Mesenchymal stem cell (in vitro differentiated cells and primary cell): ENCODE results near the gene GOLGA6L24.
"Not testable (repeated sequence)": the region's sequence is repeated elsewhere in the genome, so short reads cannot be mapped to it uniquely, and the experiment has no call there.

Source experiments
- DNase-seq: peaks from one replicate; pipeline ENCODE4 v3.0.0-alpha.2; 2013
- H2AFZ ChIP-seq: one replicate; pipeline ENCODE4 v1.6.1; 2013; ENCODE audit warnings: low read depth, mild to moderate bottlenecking, control low read depth, inconsistent platforms, low read length, moderate library complexity
- H2AK5ac ChIP-seq: 2 replicates; pipeline ENCODE4 v1.6.1; 2013; ENCODE audit warnings: low read length, moderate library complexity, mild to moderate bottlenecking, inconsistent platforms; ENCODE audit not compliant: severe bottlenecking
- H2BK120ac ChIP-seq: one replicate; pipeline ENCODE4 v1.6.1; 2013; ENCODE audit warnings: low read depth, mild to moderate bottlenecking, inconsistent platforms, low read length, moderate library complexity
- H2BK12ac ChIP-seq, 2 experiments: one replicate each; pipeline ENCODE4 v1.6.1; 2013; ENCODE audit warnings: inconsistent platforms in 2 of 2, low read length in 2 of 2, mild to moderate bottlenecking in 2 of 2, moderate library complexity in 2 of 2, control low read depth in 1 of 2
- H2BK15ac ChIP-seq: one replicate; pipeline ENCODE4 v1.6.1; 2013; ENCODE audit warnings: mild to moderate bottlenecking, low read depth, inconsistent platforms; ENCODE audit not compliant: poor library complexity, severe bottlenecking
- H2BK5ac ChIP-seq: 2 replicates; pipeline ENCODE4 v1.6.1; 2013; ENCODE audit warnings: low read depth, mild to moderate bottlenecking, low read length, control low read depth, inconsistent platforms; ENCODE audit not compliant: poor library complexity, severe bottlenecking
- H3K14ac ChIP-seq, 2 experiments: one replicate each; pipeline ENCODE4 v1.6.1; 2013; ENCODE audit warnings: inconsistent platforms in 2 of 2, low read length in 2 of 2, control low read depth in 1 of 2, mild to moderate bottlenecking in 1 of 2, moderate library complexity in 1 of 2
- H3K18ac ChIP-seq, 2 experiments: one replicate each; pipeline ENCODE4 v1.6.1; 2013; ENCODE audit warnings: inconsistent platforms in 2 of 2, low read length in 2 of 2, control low read depth in 1 of 2, low read depth in 1 of 2, mild to moderate bottlenecking in 1 of 2
- H3K23ac ChIP-seq, 2 experiments: one replicate each; pipeline ENCODE4 v1.6.1; 2013; ENCODE audit warnings: inconsistent platforms in 2 of 2, low read length in 2 of 2, mild to moderate bottlenecking in 2 of 2, moderate library complexity in 2 of 2, control low read depth in 1 of 2
- H3K27ac ChIP-seq: 2 replicates; pipeline ENCODE4 v1.5.1; 2013; ENCODE audit warnings: mild to moderate bottlenecking, moderate library complexity, low read length, control low read depth, inconsistent platforms; ENCODE audit not compliant: poor library complexity, severe bottlenecking
- H3K27me3 ChIP-seq, 2 experiments: 2 replicates each; pipeline versions ENCODE4 v1.6.1 to v1.7.0; 2013; ENCODE audit warnings: low read length in 2 of 2, mild to moderate bottlenecking in 2 of 2, moderate library complexity in 2 of 2, control low read depth in 1 of 2, inconsistent platforms in 1 of 2; ENCODE audit not compliant: control insufficient read depth in 1 of 2, insufficient read depth in 1 of 2
- H3K36me3 ChIP-seq, 2 experiments: 2 replicates each; pipeline versions ENCODE4 v1.6.1 to v1.7.0; 2013; ENCODE audit warnings: low read length in 2 of 2, control low read depth in 1 of 2, inconsistent platforms in 1 of 2, low read depth in 1 of 2, mild to moderate bottlenecking in 1 of 2; ENCODE audit not compliant: insufficient read depth in 2 of 2, control insufficient read depth in 1 of 2
- H3K4ac ChIP-seq, 2 experiments: one replicate each; pipeline ENCODE4 v1.6.1; 2013; ENCODE audit warnings: inconsistent platforms in 2 of 2, low read length in 2 of 2, mild to moderate bottlenecking in 2 of 2, moderate library complexity in 2 of 2, control low read depth in 1 of 2, low read depth in 1 of 2
- H3K4me1 ChIP-seq: 2 replicates; pipeline ENCODE4 v1.6.1; 2013; ENCODE audit warnings: low read depth, low read length, control low read depth; ENCODE audit not compliant: control insufficient read depth, insufficient read depth
- H3K4me2 ChIP-seq: 2 replicates; pipeline ENCODE4 v1.6.1; 2013; ENCODE audit warnings: low read length, mild to moderate bottlenecking, inconsistent platforms; ENCODE audit not compliant: poor library complexity, severe bottlenecking
- H3K4me3 ChIP-seq, 2 experiments: 2 replicates each; pipeline versions ENCODE4 v1.5.1 to v1.7.0; 2013; ENCODE audit warnings: low read length in 2 of 2, mild to moderate bottlenecking in 2 of 2, control low read depth in 1 of 2, low read depth in 1 of 2; ENCODE audit not compliant: insufficient read depth in 1 of 2
- H3K79me1 ChIP-seq: replicated peaks from 2 replicates; pipeline ENCODE4 v1.6.1; 2013; ENCODE audit warnings: mild to moderate bottlenecking, control low read depth, low read length, inconsistent platforms; ENCODE audit not compliant: poor library complexity, severe bottlenecking
- H3K9ac ChIP-seq: 2 replicates; pipeline ENCODE4 v1.7.0; 2013; ENCODE audit warnings: mild to moderate bottlenecking, low read length, moderate library complexity
- H3K9me3 ChIP-seq: 2 replicates; pipeline ENCODE4 v1.7.0; 2013; ENCODE audit warnings: mild to moderate bottlenecking, low read length; ENCODE audit not compliant: control insufficient read depth
- H4K8ac ChIP-seq: one replicate; pipeline ENCODE4 v1.6.1; 2013; ENCODE audit warnings: inconsistent platforms, mild to moderate bottlenecking, low read length, moderate library complexity
- H4K91ac ChIP-seq: one replicate; pipeline ENCODE4 v1.6.1; 2013; ENCODE audit warnings: mild to moderate bottlenecking, low read length, inconsistent platforms
- WGBS: methylation state at CpG from one replicate; pipeline ENCODE4 v1.1.7; 2013; ENCODE audit warnings: mixed read lengths; 5-methylcytosine and 5-hydroxymethylcytosine counted together

GOLGA6L24 gene

DNA sequence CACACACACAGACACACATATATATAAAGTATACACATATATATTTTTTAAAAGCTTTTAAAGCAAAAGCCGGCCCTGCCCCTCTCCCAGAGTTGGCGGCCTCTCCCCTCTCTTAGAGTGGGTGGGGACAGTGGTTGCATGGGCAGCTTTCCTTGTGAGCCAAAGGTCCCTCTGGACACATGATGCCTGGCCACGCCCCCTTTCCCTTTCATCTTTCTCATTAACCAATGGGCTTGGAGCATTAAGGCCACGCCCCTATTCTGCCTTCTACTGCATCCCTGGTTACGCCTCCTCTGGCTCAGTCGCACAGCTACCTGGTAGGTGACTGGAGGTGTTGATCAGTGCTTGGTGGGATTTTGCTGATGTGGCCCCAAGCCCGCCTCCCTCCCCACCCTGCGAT lies 20.5 kb upstream of the GOLGA6L24 start, which contains the start of gene GOLGA8F:
Gene GOLGA8F, plus strand, starts transcription at position 301 of the 400 bp plus-strand sequence. Its CDS starts 98 bp downstream, at position 399.
- not testable (repeated sequence) for H2BK120ac ChIP-seq, H2AK5ac ChIP-seq, H4K8ac ChIP-seq, H2BK15ac ChIP-seq, H3K79me1 ChIP-seq, H3K4ac ChIP-seq, DNase-seq, H3K27me3 ChIP-seq, H3K4me2 ChIP-seq, H2BK12ac ChIP-seq, H2AFZ ChIP-seq, H3K4me1 ChIP-seq, H3K18ac ChIP-seq, H4K91ac ChIP-seq, H3K4me3 ChIP-seq, H3K23ac ChIP-seq, H3K27ac ChIP-seq, H3K14ac ChIP-seq, H2BK5ac ChIP-seq, H3K9me3 ChIP-seq, H3K9ac ChIP-seq, H3K36me3 ChIP-seq
- no CpG with 5 or more reads among the region's 8 CpGs for WGBS

DNA sequence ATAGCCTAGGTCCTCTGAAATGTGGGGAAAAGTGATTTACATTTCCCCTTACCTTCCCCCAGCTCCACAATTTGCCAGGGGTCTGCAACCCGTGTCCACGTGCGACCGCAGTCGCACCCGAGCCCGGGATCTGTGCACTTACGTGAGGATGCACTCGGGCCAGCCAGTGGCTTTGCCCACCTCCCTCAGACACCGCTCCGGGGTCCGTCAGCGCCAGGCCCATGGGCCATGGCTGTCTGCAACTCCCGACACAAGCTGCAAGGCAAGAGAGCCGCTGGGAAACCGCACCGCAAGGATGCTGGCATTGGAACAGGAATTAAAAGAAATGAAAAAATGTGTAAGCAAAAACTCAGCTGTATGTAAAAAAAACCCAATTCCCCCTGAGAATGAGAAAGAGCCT lies 7.6 kb upstream of the GOLGA6L24 start:
- not testable (repeated sequence) for H3K4me1 ChIP-seq, H2BK12ac ChIP-seq, H3K9me3 ChIP-seq, H4K8ac ChIP-seq, H2AK5ac ChIP-seq, H2AFZ ChIP-seq, H3K18ac ChIP-seq, H3K4ac ChIP-seq, DNase-seq, H3K23ac ChIP-seq, H2BK120ac ChIP-seq, H3K14ac ChIP-seq, H3K27me3 ChIP-seq, H4K91ac ChIP-seq, H3K27ac ChIP-seq, H3K36me3 ChIP-seq, H2BK5ac ChIP-seq, H3K4me2 ChIP-seq, H3K79me1 ChIP-seq, H2BK15ac ChIP-seq, H3K4me3 ChIP-seq, H3K9ac ChIP-seq
- no CpG with 5 or more reads among the region's 17 CpGs for WGBS

DNA sequence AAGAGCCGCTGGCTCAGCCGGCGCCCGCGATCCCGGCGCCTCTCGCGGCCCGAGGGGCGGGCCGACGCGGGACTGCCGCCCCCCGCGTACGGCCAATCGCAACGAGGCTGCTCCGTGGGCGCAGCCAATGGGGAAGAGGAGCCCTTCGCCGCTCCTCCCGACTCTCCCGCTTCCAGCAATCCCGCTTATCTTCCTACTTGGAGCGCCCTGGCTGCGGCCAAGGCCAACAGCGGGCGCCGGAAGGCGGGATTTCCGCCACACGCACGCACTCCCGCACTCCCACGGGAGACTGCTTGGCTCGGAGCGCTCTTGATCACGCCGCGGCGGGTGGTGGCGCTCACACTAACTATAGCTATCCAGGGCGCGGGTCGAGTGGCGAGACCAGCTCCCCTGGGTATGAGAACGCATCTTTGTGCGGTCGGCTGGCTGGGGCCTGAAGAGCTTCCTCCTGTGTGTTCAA lies 35.7 kb downstream of the GOLGA6L24 start, which contains the start of gene HERC2:
Gene HERC2, minus strand, starts transcription at position 51 of the 460 bp plus-strand sequence. CDS start 746 bp downstream, outside the sequence.
- not testable (repeated sequence) for H2AFZ ChIP-seq, H2BK120ac ChIP-seq, H4K91ac ChIP-seq, H3K27me3 ChIP-seq, H4K8ac ChIP-seq, H3K23ac ChIP-seq, H3K79me1 ChIP-seq, H3K18ac ChIP-seq, H3K14ac ChIP-seq, H2BK15ac ChIP-seq, H3K4ac ChIP-seq, H3K4me1 ChIP-seq, H2BK12ac ChIP-seq, H2BK5ac ChIP-seq, H2AK5ac ChIP-seq, H3K4me2 ChIP-seq, H3K9me3 ChIP-seq, DNase-seq, H3K27ac ChIP-seq
- Histone ChIP-seq H3K9ac (peak within 1 kb of the TSS; percentile 73), H3K4me3 (peak within 1 kb of the TSS in 1 of 2 experiments; percentile 73), H3K36me3 (peaks cover 4 to 11% of the 10 kb centered on the region in 2 experiments)
- no CpG with 5 or more reads among the region's 52 CpGs for WGBS

DNA sequence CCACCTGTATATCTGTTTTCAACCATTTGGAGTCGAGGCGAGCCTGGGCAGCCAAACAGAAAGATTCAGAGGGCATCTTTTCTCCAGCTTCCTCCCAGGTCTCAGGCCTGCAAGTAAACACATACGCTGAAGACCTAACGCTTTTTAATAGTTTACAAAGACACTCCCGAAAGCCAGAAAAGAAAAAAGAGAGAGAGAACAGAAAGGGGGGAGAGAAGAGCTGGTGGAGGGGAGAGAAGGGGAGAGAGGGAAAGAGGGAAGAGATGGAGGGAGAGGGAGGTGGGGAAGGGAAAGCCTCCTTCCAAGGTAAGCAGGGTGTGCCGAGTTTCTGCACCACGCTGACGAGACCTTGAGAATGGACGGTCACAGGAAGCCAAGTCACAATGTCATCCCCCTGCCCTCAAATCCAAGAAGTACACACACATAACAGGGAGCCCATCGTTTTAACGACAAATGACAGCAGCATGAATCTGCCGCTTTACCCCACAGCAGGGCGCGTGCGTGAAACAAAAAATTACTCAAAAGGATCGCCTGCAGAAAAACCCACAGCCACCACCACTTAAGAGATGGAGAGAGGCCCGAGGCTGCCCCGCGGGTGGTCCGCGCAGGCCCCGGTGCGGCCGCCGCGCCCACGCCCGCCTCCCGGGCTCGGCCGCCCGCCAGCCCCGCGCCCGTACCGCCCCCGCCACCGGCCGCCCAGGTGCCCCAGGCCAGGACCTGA lies 36.4 kb downstream of the GOLGA6L24 start:
- Histone ChIP-seq H3K4me3 (peak overlapping the region in 1 of 2 experiments; percentile 73), H3K9ac (peak overlapping the region; percentile 73), H3K36me3 (peaks cover 9 to 14% of the 10 kb centered on the region in 2 experiments)
- not testable (repeated sequence) for H2BK15ac ChIP-seq, H3K27ac ChIP-seq, H4K91ac ChIP-seq, H2AFZ ChIP-seq, H3K23ac ChIP-seq, H3K4me1 ChIP-seq, H2AK5ac ChIP-seq, H4K8ac ChIP-seq, H3K14ac ChIP-seq, H3K79me1 ChIP-seq, H3K18ac ChIP-seq, H3K4ac ChIP-seq, DNase-seq, H2BK5ac ChIP-seq, H2BK12ac ChIP-seq, H3K27me3 ChIP-seq, H3K9me3 ChIP-seq, H3K4me2 ChIP-seq, H2BK120ac ChIP-seq
- 0% methylated on average over 2 of the region's 39 CpGs for WGBS
